NK-92 (cell line): ENCODE results near the gene CSF1.

ENCODE experiments used
- DNase-seq: peaks from one replicate; lab custom pipeline; 2025; ENCODE audit not compliant: unreplicated experiment; lab: John Stamatoyannopoulos, UW

Gene CSF1

GRCh38 chr1:109882288-109883245, 28.1 kb upstream of the CSF1 start:
- DNase-seq: no peak

DNA sequence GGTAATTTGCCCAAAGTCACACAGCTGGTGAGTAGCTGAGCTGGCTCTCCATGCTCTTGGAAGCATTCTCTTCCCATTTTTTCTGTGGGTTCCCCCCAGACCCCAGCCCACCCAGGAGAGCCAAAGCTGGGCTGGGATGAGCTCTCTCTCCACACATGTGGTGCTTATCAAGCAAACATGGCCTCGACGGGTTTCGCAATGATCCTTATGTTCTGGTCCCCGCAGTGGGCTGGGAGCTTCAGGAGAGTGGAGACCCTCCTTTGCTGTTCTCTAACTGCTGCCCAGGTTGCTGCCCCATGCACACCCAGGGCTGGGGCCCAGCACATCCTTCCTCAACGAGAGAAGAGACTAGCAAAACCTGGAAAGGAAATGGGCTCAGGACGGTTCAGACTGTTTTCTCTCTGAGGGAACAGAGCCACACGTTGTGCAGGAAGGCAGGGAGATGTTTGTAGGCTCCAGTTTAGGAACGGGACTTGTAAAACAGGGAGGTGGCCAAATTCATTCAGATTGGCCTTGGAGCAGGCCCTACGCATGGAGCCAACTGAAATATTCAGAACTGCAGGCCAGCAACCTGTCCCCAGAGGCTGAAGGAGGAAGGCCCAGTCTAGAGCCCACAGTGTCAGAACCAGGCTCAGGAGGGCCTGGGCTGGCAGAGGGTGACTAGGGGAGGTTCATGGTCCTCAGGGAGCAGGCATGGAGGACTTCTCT, 27.2 kb upstream of the CSF1 start:
- no peak for DNase-seq

- DNase-seq: no peak
Observed at GRCh38 chr1:109884242-109884891, 26.3 kb upstream of the CSF1 start.

DNA sequence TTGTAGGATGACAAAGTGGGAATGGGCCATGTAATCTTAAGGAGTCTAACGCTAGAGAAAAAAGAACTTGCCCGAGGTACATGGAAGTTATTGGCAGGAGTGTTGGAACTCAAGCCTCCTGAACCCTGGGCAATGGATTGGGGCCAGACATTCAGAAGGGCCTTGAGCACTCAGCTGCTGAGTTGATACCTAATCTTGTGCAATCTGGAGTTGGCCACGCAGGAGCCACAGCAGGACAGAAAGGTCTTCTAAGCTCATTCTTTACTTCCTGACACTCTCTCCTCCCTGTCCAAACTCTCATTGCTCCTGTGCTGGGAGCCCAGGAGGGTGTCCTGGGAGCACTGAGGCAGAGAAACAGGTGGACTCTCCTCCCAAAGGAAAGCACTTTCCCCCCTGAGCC, 25.1 kb upstream of the CSF1 start:
- no peak for DNase-seq

DNA sequence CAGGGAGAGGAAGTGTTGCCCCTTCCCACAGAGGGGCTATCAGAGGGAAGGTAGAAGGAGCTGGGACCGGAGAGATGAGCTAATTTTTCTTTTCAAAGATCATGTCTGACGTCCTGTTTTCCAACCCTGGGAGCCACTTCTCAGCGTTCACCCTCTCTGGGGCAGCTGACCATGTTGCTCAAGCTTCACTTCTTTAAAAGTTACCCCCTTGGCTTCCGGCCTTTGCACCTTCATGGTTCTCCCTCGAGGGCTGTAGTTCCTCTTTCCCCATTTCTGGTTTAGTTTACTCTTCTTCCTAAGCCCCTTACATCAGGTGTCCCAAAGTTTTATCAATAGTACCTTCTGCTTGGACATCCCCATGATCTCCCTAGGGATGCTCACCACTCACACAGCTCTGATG, 23.8 kb upstream of the CSF1 start:
- DNase-seq: no peak

- DNase-seq: no peak
Observed at GRCh38 chr1:109887271-109887670, 23.4 kb upstream of the CSF1 start.

- DNase-seq: no peak
Observed at GRCh38 chr1:109887884-109888283, 22.8 kb upstream of the CSF1 start.

- no peak for DNase-seq
Observed at GRCh38 chr1:109889094-109889493, 21.6 kb upstream of the CSF1 start.

DNA sequence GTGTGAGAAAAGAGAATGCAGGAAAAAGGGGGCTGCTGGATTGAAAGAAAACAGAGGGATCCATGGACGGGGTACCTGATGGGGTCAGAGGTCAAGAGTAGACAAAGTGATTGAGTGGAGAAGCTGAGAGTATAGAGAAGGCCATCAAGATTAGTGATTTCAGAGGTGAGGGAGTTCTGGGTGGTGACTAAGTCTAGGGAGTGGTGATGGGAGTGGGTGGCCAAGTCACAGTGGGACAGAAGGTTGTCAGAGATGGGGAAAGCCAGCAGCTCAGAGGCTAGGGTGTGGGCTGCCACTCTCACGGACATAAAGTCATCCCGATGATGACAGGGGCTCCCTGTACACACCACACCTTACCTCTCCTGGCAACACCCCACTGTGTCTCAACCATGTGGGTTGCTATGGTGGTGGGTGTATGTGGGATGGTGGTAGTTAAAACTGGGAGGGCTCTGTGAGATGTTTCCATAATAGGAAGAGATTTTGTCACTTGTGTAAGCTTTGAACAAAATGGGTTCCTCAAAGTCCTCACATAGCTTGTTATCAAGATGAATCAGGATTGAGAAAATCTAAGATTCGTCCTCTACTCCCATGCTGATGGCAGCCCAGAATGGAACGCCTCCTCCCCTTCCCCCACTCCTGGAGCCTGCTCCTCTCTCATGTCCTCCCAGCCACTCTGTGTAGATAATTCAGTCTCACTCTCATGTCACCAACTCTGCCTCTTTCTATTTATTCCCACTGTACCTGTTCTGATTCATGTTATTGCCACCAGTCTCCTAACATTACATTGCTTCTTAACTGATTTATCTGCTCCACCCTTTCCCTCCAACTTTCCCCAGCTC, 20.3 kb upstream of the CSF1 start:
- DNase-seq: no peak

DNA sequence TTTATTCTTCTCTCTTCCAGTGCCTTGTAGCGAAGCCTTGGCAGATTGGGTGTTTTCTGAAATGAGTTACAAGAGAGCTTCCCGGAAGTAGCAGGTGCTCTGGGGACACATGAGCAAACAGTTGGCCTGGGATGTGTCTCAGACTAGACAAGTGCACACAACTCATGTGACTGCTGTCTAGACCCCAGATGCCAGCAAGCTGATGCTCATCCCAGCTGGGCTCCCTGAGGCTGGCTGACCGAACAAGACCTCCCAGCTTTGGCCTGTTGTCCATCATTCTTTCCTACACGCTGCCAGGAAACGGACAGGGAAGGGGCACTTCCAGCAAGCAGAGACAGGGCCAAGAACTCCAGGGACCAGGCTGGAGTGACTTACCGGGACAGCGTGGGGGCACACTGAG, 18.7 kb upstream of the CSF1 start:
- DNase-seq: no peak

DNA sequence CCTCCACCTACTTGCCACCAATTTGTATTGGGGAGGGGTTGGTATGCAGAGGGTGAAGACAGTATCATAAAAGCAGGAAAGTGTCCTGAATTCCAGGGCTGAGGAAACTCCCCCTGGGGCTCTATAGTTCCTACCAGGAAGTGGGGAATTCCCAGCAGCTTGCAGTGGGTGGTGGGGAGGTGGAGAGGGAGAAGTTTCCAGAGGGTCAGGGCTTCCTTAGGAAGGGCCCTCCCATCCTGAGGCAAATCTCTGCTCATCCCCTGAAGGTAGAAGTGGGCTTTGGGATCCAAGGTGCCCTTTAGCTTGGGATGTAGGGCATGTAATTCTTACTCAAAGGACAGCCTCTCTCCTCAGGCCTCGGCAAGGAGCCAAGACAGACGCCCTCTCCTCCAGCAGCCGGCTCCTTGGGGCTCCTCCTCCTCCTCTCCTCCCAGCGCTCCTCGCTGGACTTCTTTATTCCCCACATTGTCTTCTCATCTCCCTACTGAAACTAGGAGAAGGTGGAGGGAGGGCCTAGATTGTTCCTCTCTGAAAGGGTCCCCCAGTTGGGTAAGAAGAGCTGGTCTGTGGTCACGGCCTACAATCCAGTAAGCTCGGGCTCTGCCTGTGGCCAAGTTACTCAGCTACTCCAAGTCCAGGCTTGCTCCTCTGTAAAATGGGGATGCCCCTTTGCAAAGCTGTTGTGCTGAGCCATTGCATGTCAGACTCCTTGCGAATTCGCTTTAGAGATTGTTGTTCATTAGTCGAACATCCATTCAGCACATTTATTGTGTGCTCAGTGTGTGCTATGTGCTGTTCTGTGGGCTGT, 17.9 kb upstream of the CSF1 start:
- no peak for DNase-seq

DNA sequence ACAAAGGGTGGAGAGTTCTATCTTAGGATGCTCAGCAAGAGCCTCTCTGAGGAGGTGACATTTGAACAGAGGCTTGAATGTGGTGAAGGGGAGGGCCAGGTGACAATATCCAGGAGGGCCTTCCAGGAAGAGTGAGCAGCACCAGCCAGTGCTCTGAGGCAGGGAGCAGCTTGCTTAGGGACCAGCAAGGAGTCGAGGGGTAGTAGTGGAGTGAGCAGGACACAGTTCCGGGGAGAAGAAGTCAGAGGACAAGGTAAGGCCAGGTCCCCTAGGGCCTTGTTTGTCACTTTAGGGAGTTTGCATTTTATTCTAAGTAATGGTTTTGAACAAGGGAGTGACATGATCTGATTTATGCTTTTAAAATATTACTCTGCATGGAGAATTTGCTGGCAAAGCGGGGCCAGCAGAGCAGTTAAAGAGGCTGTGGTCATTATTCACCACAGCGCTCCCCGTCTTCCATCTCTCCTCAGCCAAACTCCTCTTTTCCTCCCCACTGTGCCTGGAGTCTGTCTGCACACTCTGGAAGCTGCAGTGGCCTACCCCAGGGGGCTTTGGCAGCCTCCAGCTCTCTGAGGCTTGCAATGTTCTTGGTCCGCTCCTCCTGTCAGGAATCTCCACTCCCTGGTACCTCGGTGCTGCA, 17.0 kb upstream of the CSF1 start:
- no peak for DNase-seq

DNA sequence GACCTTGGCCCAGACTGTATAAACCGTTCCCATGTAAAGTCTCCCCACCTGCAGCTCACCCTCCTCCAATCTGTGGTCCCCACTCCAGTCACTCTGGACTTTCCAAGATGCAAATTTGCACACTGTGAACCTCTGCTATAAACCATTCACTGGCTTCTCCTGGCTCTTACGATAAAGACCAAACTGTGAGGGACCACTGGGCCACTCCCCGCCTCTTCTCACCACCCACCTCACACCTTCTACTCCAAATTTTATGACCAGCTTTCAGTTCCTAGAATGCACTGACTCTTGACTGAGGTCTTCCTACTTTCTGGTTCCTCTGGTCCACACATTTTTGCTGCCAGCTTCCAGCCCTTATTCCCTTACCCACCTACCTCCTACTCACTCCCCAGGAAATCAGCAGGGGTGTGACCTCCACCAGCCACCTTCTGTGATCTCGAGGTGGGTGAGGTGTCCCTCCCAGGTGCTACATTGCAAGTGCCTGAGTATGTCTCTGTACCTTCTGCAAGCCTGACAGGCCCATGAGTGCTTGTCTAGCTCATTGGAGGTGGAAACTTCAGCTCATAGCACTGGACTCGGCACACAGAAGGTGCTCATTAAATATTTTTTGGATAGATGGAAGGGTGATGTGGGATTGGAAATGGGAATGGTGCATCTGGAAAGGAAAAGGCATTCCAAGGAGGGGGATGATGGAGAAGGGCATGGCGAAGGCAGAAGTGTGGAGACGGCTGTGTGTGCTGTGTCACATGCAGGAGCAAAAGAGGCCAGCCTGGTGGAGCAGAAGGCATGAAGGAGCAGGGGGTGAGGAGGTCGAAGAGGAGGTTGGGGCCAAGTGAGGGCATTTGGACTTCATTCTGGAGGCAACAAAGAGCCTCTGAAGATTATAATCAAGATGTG, 15.6 kb upstream of the CSF1 start:
- DNase-seq: no peak

DNA sequence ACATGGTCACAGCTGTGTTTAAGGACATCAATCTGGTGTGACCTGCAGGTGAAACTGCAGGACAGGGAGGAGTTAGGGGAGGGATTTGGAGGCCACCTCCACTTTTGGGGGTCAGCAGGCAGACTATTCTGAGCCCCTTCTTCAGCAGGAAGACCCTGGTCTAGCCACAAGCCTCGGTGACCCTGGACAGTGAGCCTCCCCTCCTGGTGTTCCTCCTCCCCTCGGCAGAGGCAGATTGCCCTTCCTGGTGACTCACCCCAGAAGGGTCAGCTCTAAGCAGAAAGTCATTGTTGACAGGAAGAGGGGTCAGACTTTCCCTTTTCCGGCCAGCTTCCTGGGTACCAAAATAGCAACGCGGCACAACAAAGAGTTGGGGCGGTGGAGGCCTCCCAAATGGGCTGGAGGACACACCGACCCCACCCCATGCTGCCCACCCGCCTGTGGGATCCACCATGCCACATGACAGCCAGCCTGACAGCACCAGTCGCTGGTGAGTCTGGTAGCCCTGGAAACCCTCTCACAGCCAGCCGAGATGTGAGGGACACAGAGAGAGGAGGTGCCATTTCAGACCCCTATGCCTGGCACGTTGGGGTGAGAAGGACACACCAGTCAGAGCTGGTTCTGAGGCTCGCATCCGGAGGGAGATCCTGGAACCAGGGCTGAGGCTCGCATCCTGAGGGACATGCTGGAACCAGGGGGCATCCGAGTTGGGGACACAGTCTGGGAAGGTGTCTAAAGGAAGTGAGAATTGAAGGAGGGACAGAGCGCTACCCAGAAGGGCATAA, 14.7 kb upstream of the CSF1 start:
- DNase-seq: no peak

DNA sequence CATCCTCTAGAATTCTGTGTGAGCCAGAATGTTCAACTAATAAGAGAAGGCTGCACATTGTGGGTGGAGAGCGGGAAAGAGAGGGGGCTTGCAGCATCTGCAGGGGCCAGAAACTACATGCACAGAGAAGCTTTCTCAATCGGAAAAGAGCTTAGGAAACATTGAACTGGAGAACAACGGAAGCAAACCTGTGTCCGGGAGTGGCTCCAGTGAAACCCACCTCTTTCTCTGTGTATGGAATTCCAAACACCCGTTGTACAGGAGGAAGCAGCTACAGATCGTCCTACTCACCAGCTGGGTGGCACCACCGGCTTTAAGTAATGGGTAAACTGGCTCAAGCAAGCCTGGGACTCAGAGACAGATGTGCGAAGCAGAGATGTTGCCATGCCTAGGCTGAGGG, 14.0 kb upstream of the CSF1 start:
- DNase-seq: no peak

DNA sequence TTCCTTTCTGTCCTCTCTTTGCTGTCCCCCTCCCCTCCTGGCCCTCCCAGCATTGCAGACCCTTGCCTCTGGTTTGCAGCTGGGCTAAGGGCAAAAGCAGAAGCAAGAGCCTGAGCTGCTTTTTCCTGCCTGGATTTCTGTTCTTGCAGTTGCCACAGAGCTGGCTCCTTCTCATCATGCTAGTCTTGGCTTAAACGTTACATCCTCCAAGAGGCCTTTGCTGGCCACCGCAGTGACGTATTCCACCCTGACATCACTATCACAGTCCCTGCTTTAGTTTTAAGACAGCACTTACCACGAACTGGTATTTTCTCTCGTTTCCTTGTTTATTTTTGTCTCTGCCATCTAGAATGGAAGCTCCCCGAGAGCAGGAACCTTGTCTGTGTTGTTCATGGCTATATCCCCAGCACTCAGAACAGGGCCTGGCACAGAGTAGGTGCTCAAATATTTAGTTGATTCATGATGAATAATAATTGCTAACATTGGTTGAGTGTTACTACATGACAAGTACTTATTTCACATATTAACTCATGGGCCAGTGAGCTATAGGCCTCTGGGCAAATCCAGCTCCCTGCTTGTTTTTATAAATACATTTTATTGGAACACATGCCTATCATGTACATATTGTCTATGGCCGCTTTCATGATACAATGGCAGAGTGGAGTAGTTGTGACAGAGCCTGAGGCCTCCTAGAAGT, 13.2 kb upstream of the CSF1 start:
- DNase-seq: no peak

GRCh38 chr1:109898842-109899241, 11.8 kb upstream of the CSF1 start:
- DNase-seq: no peak
